MCF 10A (cell line): Measurements from ENCODE around the gene HTT. TPM values are rescaled to one million over a fixed set of nuclear protein-coding genes. Genes with fewer than 3 reads are reported as not detected.

Experiments
- BruUV-seq: library from RNA; stranded (reverse); fragments of 400-500 nt; replicated peaks from 2 replicates; lab custom pipeline; 2021; lab: Mats Ljungman, UMichigan
- CTCF ChIA-PET: fragments of 300-600 bp; sonication (Branson Sonifier 250); formaldehyde crosslinking; extraction: SDS; loops from one replicate; lab custom pipeline; 2021; ENCODE audit warnings: antibody characterized with exemption, inconsistent platforms; lab: Yijun Ruan, JAX
- POLR2A ChIA-PET: fragments of 300-600, 350-650 bp; sonication (Branson Sonifier 250); formaldehyde crosslinking; extraction: SDS; loops from one replicate; lab custom pipeline; 2020; ENCODE audit warnings: antibody characterized with exemption, inconsistent platforms; lab: Yijun Ruan, JAX
- DNase-seq: peaks from one replicate; pipeline ENCODE4 v3.0.0-alpha.2; 2018; ENCODE audit not compliant: unreplicated experiment
- H3K27ac Mint-ChIP-seq: one replicate; pipeline ENCODE4 v1.8.0; 2022; ENCODE audit warnings: mild to moderate bottlenecking, low read depth, mixed read lengths; ENCODE audit not compliant: unreplicated experiment
- H3K27me3 Mint-ChIP-seq: one replicate; pipeline ENCODE4 v1.8.0; 2022; ENCODE audit warnings: mixed read lengths; ENCODE audit not compliant: insufficient read depth, unreplicated experiment
- H3K36me3 Mint-ChIP-seq: one replicate; pipeline ENCODE4 v1.8.0; 2022; ENCODE audit warnings: mild to moderate bottlenecking, moderate library complexity, mixed read lengths; ENCODE audit not compliant: insufficient read depth, unreplicated experiment
- H3K4me1 Mint-ChIP-seq: one replicate; pipeline ENCODE4 v1.8.0; 2022; ENCODE audit warnings: mixed read lengths; ENCODE audit not compliant: insufficient read depth, unreplicated experiment
- H3K4me3 Mint-ChIP-seq: one replicate; pipeline ENCODE4 v1.8.0; 2022; ENCODE audit warnings: mild to moderate bottlenecking, moderate library complexity, mixed read lengths; ENCODE audit not compliant: unreplicated experiment
- H3K9me3 Mint-ChIP-seq: one replicate; pipeline ENCODE4 v1.8.0; 2022; ENCODE audit warnings: mixed read lengths; ENCODE audit not compliant: unreplicated experiment
- CTCF ChIP-seq: fragments of 200-600 bp; IDR thresholded peaks from one replicate; pipeline ENCODE4 v1.8.0; 2022; ENCODE audit warnings: antibody characterized with exemption, mild to moderate bottlenecking; ENCODE audit not compliant: unreplicated experiment
- intact Hi-C: fragments of 100-400 bp; cut with micrococcal nuclease; formaldehyde crosslinking; loops from 2 replicates; pipeline ENCODE4 v1.14.1; 2022
- total RNA-seq: library from RNA; stranded (reverse); gene quantifications from 2 replicates; pipeline ENCODE4 v1.2.3, GENCODE V29; 2022

The HTT gene
- total RNA-seq, 1 experiment from 2014 or later, result 47.4 TPM

GRCh38 chr4:3263876-3264193 lies 189.4 kb downstream of the HTT start:
- no peak for TF ChIP-seq CTCF
- POLR2A ChIA-PET, result no interaction called here
- no peak for DNase-seq
- H3K27me3 Mint-ChIP-seq, result peaks cover 21% of the 10 kb centered on the region
- intact Hi-C loops, result no loop called here
- CTCF ChIA-PET, result no interaction called here
- H3K36me3 Mint-ChIP-seq, result no peaks in the 10 kb centered on the region
- no TSS peak for BruUV-seq
- H3K9me3 Mint-ChIP-seq, result no peaks in the 10 kb centered on the region
- H3K4me3 Mint-ChIP-seq, result no peak overlapping the region
- no peak overlapping the region for H3K27ac Mint-ChIP-seq
- H3K4me1 Mint-ChIP-seq, result peaks cover 5% of the 10 kb centered on the region

- CTCF ChIA-PET, result no interaction called here
- Mint-ChIP-seq H3K9me3 (no peaks in the 10 kb centered on the region), H3K4me1 (peaks cover 5% of the 10 kb centered on the region), H3K27ac (no peak overlapping the region), H3K36me3 (no peaks in the 10 kb centered on the region), H3K27me3 (peaks cover 24% of the 10 kb centered on the region), H3K4me3 (no peak overlapping the region)
- POLR2A ChIA-PET, result no interaction called here
- no peak for DNase-seq
- TF ChIP-seq CTCF, result no peak
- no TSS peak for BruUV-seq
- intact Hi-C loops, result no loop called here
Measured at GRCh38 chr4:3266076-3266475, 191.6 kb downstream of the HTT start.

- no TSS peak for BruUV-seq
Measured at GRCh38 chr4:3267576-3268394, 193.3 kb downstream of the HTT start.

More at GRCh38 chr4:3267576-3268394, 193.3 kb downstream of the HTT start:
- CTCF ChIA-PET, result no interaction called here
- no peak for TF ChIP-seq CTCF
- intact Hi-C loops, result no loop called here
- POLR2A ChIA-PET, result no interaction called here
- H3K4me3 Mint-ChIP-seq, result no peak overlapping the region
- peaks cover 5% of the 10 kb centered on the region for H3K4me1 Mint-ChIP-seq
- no peak overlapping the region for H3K27ac Mint-ChIP-seq
- peaks cover 42% of the 10 kb centered on the region for H3K27me3 Mint-ChIP-seq
- H3K9me3 Mint-ChIP-seq, result no peaks in the 10 kb centered on the region
- no peaks in the 10 kb centered on the region for H3K36me3 Mint-ChIP-seq
- DNase-seq, result no peak
